Measurements from ENCODE around the gene CMTM8. TPM values are rescaled to one million over a fixed set of nuclear protein-coding genes. Genes with fewer than 3 reads are reported as not detected.

CMTM8 gene
- total and polyA plus RNA-seq, 8 donors, result 1.3 to 8.1 (median 5.3) TPM; not detected in 2

DNA sequence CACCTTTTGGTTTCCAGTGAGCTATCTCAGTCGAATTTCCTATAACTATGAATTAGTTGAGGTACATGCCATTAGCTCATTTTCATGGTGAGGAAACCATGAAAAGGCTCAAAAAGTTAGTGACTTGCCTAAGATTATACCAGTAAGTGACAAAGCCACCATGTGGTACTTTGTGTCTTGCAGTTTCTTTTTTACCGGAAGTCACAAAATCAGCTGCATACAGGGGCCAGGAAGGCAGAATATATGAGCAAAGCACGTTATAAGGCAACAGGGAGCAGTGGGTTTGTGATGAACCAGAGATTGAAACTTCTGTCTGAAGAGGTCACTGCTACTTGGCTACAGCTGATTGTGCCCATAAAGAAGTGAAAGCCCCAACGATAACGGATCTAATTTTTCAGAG, 50.3 kb downstream of the CMTM8 start:
- TF ChIP-seq POLR2AphosphoS5 (IDR thresholded peaks at IDR 0.05) (no peak), POLR2A (IDR thresholded peaks at IDR 0.05) (no peak), EP300 (IDR thresholded peaks at IDR 0.05) (no peak)
- TF ChIP-seq, protein P1, sequence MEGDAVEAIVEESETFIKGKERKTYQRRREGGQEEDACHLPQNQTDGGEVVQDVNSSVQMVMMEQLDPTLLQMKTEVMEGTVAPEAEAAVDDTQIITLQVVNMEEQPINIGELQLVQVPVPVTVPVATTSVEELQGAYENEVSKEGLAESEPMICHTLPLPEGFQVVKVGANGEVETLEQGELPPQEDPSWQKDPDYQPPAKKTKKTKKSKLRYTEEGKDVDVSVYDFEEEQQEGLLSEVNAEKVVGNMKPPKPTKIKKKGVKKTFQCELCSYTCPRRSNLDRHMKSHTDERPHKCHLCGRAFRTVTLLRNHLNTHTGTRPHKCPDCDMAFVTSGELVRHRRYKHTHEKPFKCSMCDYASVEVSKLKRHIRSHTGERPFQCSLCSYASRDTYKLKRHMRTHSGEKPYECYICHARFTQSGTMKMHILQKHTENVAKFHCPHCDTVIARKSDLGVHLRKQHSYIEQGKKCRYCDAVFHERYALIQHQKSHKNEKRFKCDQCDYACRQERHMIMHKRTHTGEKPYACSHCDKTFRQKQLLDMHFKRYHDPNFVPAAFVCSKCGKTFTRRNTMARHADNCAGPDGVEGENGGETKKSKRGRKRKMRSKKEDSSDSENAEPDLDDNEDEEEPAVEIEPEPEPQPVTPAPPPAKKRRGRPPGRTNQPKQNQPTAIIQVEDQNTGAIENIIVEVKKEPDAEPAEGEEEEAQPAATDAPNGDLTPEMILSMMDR (IDR thresholded peaks at IDR 0.05), result no peak
- Histone ChIP-seq H3K27me3 (no peaks in the 10 kb centered on the region), H3K27ac (peak overlapping the region in 1 of 5 donors; percentile 26), H3K4me3 (no peak overlapping the region), H3K36me3 (no peaks in the 10 kb centered on the region), H3K9me3 (no peaks in the 10 kb centered on the region), H3K4me1 (peaks cover 0 to 16% (median 9%) of the 10 kb centered on the region in 4 donors)
- no peak for DNase-seq
- whole genome bisulfite sequencing, 5 donors, result 73 to 86% (median 84%) methylated on average over 5 of the region's 5 CpGs
- intact Hi-C loops (cut with DNase I; ENCODE audit: low total_unique reads), result no loop called here

GRCh38 chr3:32290619-32291018, 52.1 kb downstream of the CMTM8 start:
- Histone ChIP-seq H3K4me3 (no peak overlapping the region), H3K4me1 (peaks cover 0 to 14% (median 6%) of the 10 kb centered on the region in 4 donors), H3K36me3 (no peaks in the 10 kb centered on the region), H3K9me3 (no peaks in the 10 kb centered on the region), H3K27me3 (no peaks in the 10 kb centered on the region), H3K27ac (no peak overlapping the region)
- no peak for DNase-seq
- no peak for TF ChIP-seq POLR2AphosphoS5 (IDR thresholded peaks at IDR 0.05)
- TF ChIP-seq POLR2A (IDR thresholded peaks at IDR 0.05), result no peak
- WGBS, 5 donors, result 56 to 76% (median 72%) methylated on average over 3 of the region's 3 CpGs
- intact Hi-C loops (cut with DNase I; ENCODE audit: low total_unique reads), result loop anchor here (10.0 kb wide), 1 partner anchor 184 kb away; no protein-coding TSS in a partner anchor

DNA sequence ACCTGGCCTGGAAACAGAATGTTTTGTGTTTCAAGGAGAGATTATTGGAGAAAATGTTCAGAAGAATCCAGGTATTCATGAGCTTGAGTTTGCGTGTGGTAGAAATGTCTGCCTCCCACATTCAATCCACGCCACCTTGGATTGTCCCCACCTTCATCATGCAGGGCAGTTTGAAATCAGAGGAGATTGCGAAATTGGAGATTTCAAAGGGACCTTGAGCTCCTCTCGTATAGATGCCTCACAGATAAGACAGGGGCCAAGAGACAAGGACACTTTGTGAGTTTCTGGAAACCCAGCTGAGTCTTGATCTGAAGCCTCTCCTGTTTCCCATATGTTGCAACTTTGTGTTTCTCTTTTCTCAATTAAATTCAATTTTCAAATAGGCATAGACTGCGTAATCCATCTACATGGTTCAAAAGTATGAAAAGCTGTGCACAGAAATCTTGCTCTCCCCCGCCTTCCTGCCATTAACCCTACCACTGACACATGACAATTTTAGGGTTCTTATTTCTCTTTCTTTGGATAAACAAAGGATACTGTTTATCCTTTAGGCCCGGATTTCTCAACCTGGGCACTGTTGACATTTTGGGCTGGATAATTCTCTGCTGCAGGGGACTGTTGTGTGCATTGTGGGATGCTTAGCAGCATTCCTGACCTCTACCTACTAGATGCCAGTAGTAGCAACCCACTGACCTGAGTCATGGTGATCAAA, 53.8 kb downstream of the CMTM8 start:
- no peak overlapping the region for H3K27ac ChIP-seq
- no peak for DNase-seq
- H3K27me3 ChIP-seq, result no peaks in the 10 kb centered on the region
- H3K36me3 ChIP-seq, result no peaks in the 10 kb centered on the region
- no peaks in the 10 kb centered on the region for H3K9me3 ChIP-seq
- H3K4me3 ChIP-seq, result no peak overlapping the region
- 69 to 80% (median 76%) methylated on average over 7 of the region's 7 CpGs for WGBS, 5 donors
- peaks cover 0 to 23% (median 8%) of the 10 kb centered on the region in 4 donors for H3K4me1 ChIP-seq
- intact Hi-C loops (cut with DNase I; ENCODE audit: low total_unique reads), result loop anchor here (10.0 kb wide), 1 partner anchor 183 kb away; no protein-coding TSS in a partner anchor
- no peak for TF ChIP-seq POLR2A (IDR thresholded peaks at IDR 0.05)
- TF ChIP-seq, protein P1 (IDR thresholded peaks at IDR 0.05), result no peak
- no peak for TF ChIP-seq POLR2AphosphoS5 (IDR thresholded peaks at IDR 0.05)
- no peak for TF ChIP-seq EP300 (IDR thresholded peaks at IDR 0.05)

DNA sequence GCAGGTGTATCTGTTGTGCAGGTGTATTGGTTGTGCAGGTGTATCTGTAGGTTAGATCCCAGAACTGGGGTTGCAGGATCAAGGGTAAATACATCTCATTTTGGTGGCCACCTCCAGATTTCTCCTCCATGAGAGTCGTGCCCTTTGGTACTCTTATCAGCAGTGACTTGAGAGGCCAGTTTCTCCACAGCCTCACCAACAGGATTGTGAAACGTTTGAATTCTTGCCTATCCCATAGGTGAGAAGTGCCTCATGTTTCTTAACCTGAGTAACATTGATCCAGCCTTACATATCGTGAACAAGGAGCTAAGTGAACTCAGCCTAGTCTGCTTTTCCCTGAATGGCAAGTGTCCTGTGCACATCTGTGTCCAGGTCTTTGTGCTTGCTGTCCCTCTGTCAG, 55.4 kb downstream of the CMTM8 start:
- H3K4me3 ChIP-seq, result no peak overlapping the region
- 28 to 55% (median 42%) methylated on average over 3 of the region's 3 CpGs for WGBS, 5 donors
- intact Hi-C loops (cut with DNase I; ENCODE audit: low total_unique reads), result loop anchor here (10.0 kb wide), 1 partner anchor 181 kb away; no protein-coding TSS in a partner anchor
- TF ChIP-seq, protein P1 (IDR thresholded peaks at IDR 0.05), result no peak
- TF ChIP-seq POLR2A (IDR thresholded peaks at IDR 0.05) (no peak), EP300 (IDR thresholded peaks at IDR 0.05) (no peak), POLR2AphosphoS5 (IDR thresholded peaks at IDR 0.05) (no peak)
- no peaks in the 10 kb centered on the region for H3K36me3 ChIP-seq
- no peak overlapping the region for H3K27ac ChIP-seq
- H3K4me1 ChIP-seq, result peaks cover 0 to 24% (median 9%) of the 10 kb centered on the region in 4 donors
- no peaks in the 10 kb centered on the region for H3K27me3 ChIP-seq
- DNase-seq, result no peak
- H3K9me3 ChIP-seq, result no peaks in the 10 kb centered on the region
